ENCODE results near the gene DLGAP1.
"Not testable (repeated sequence)": the region's sequence is repeated elsewhere in the genome, so short reads cannot be mapped to it uniquely, and the experiment has no call there.

The DLGAP1 gene

DNA sequence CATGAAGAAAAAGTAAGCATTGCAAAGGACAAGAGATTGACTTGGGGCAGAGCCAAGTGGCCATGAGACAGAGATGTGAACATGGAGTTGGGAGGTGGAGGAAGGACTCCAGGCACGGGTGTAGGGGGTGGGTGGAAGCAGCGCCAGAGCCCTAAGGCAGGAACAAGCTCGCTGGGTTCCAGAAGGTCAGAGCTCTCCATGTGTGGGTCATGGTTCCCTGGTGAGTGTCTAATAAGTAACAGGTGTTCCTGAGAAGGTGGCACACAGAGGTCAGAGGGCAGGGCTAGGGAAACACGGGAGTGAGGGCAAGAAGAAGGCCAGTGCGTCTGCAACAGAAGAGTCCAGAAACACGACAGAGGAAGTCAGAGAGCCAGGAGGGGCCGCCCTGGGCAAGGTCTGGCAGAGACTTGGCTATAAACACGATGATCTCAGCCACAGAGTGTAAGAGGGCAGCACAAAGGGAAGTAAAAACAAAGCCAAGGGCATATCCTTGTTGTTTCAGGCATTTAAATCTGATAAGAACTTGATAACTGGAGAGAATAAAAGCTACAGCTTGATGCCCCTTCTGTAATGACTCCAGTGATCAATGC lies 744.3 kb downstream of the DLGAP1 start:
- DNase-seq = no peak

DNA sequence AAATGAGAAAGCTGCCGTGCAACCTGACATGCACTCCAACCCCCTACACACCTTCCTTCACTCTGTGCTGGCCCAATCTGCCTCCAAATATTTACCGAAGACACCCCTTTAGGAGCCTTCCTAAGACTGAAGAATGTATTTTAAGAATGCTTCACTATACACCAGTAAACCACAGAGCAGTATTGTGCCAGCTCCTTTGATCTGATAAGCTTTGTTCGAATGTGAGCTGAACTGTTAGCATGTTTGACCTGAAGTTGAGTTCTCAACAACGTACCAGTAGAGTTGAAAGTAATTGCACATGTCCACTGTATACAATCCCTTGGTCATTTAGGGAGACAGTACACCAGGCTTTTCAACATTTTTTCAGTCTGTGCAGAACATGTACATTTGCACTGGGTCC lies 745.9 kb downstream of the DLGAP1 start:
- DNase-seq = no peak

DNA sequence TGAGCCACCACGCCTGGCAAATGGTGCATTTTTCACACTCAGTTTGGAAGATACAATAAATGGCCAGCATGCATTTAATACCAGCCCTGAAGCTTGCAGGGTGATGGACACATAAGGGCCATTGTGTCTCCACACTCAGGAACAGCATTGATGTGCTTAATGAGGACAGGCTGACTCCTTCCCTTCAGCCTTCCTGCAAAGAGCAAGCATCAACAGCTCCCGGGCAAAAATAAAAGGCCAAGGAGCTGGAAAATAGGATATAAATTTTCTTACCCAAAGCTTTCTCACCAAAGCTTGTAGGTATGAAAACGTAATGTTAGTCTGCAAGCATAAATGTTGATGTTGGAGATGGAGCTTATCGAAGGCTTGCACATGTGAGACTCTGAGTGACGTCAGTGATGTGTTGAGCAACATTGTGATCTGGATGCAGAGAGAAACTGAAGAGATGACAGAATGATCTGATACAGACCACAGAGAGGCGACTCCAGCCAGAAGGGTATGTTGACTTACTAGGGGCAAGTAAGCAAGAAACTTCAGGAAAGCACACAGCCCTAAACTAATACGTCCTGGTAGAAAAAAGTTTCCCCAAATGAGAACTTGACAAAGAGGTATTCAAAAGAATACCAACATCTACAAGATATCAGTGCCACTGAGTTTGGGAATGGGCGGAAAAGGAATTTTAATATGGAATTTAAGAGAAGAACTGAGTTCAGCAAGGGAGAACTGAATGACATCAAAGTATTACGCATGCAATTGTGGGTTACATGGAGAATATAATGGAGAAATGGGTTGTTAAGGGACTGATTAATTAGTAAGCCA lies 748.6 kb downstream of the DLGAP1 start:
- DNase-seq = no peak

DNA sequence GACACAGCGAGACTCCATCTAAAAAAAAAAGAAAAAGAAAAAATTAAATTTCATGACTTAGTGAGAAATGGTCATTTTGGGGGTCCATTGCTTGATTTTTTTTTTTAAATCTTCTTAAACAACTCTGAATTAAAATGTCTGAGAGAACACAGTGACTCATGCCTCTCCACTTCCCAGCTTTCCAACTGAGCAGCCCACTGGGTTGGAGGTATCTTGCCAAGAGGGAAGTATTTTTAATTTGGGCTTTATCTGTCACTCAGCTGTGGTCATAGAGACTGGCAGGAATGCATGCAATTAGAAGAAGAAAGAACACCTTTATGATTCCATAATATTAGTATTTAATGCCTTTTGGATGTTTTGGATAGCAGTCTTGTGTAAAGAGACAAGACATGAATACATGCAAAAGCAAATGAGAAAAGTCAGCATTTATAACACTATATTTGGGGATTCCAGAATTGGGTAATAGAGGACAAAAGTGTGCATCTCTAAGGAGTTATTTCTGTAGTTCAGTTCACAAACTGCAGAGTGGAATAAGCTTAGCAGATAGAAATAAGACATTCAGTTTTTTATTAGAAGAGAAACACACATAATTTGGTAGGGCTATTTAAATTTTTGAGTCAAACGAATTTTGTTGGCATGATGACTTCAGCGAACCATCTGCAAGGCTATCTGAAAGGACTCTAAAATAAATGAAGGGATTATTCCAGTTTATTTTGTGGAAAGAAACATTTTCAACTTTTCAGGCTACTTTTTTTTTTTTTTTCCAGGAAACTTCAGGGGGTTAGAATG lies 750.4 kb downstream of the DLGAP1 start:
- DNase-seq = no peak

DNA sequence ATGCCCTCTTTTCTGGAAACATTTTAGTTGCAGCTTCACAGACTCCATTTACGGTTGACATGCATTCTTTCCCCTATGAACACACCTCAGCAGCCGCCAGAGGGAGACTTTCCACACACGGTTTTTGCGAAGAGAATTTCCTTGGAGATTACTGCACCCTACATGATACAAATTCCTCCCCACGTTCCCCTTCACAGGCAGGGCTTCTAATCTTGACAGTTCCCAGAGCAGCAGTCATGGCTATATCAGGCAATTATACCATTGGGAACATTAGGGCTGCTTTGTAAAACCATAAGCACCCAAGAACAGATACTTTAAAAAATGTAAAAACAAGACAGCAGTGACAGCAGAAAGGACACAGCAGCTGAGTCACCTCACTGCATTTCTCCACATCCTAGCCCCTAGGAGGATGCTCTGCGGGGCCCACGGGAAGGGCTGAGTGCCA lies 751.4 kb downstream of the DLGAP1 start:
- no peak for DNase-seq

DNA sequence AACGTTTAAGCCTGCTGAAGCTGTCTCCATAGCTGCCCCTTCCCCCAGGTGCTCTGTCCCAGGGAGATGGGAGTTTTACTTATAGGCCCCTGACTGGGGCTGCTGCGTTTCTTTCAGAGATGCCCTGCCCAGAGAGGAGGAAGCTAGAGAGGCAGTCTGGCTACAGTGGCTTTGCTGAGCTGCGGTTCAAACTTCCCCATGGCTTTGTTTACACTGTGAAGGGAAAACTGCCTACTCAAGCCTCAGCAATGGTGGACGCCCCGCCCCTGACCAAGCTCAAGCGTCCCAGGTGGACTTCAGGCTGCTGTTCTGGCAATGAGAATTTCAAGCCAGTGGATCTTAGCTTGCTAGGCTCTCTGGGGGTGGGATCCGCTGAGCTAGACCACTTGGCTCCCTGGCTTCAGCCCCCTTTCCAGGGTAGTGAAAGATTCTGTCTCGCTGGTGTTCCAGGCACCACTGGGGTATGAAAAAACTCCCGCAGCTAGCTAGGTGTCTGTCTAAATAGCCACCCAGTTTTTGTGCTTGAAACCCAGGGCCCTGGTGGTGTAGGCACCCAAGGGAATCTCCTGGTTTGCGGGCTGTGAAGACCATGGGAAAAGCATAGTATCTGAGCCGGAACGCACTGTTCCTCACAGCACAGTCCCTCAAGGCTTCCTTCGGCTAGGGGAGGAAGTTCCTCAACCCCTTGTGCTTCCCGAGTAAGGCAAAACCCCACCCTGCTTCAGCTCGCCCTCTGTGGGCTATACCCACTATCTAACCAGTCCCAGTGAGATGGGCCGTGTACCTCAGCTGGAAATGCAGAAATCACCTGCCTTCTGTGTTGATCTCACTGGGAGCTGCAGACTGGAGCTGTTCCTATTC lies 755.2 kb downstream of the DLGAP1 start:
- not testable (repeated sequence) for DNase-seq

DNA sequence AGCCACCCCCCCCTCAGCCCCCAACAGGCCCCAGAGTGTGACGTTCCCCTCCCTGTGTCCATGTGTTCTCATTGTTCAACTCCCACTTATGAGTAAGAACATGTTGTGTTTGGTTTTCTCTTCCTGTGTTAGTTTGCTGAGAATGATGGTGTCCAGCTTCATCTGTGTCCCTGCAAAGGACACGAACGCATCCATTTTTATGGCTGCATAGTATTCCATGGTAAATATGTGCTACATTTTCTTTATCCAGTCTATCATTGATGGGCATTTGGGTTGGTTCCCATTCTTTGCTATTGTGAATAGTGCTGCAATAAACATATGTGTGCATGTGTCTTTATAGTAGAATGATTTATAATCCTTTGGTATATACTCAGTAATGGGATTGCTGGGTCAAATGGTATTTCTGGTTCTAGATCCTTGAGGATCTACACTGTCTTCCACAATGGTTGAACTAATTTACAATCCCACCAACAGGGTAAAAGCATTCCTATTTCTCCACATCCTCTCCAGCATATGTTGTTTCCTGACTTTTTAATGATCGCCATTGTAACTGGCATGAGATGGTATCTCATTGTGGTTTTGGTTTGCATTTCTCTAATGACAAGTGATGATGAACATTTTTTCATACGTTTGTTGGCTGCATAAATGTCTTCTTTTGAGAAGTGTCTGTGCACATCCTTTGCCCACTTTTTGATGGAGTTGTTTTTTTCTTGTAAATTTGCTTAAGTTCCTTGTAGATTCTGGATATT lies 760.9 kb downstream of the DLGAP1 start:
- not testable (repeated sequence) for DNase-seq

DNA sequence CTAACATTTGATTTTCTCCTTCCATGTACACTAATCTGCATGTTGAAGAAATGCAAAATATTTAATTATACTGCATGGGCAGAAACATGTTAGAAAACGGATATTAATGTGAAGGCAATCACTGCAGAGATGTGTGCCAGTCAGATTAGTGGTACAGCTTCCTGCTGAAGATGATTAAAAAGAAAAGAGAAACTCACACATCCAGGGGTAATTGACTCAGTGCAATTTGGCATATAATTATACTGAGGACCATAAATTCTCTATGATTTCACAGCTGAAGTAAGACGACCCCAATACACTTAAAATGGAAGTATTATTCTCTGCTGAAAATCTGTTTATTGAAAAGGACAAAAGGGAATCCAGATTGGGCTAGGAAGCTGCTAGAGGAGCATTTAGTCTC lies 761.7 kb downstream of the DLGAP1 start:
- DNase-seq = no peak

DNA sequence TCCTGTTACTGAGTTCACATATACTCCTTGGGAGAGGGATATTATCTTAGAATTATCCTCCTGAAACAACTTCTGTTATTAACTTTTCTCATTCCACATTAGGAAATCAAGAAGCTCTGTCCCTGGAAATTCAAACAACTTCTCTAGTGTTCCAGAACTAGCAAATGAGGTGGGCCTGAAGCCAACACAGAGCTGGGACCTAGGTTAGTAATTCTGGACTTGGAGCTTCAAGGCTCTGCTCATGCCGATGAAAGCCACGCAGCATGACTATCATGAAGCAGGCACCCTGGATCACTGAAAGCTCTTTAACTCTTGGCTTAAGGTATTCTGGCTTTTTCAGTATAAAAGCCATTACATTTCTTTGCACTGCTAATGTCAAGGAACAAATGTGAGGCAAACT lies 762.4 kb downstream of the DLGAP1 start:
- DNase-seq = no peak

DNA sequence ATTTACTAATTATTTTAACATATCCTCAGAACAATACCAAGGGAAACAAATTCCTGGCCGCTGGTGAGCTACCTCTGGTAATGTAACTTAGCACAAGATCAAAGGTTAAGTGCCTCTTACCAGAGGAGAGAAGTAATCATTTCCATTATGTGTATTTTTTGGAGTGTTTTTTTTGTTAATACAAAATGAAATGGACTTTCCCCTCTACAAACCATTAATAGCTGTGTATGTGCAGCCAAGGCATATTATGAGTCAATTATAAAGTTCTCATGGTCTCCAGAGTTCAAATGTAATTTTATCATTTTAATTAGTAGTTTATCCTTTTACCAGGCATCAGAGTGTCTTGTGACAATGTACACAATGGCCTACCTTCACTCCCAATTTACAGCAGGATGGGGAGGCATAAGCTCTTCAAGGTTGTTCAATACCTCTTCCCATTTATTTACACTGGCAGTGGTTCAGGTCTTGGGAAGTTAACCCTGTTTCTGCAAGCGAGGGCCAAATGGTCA lies 762.9 kb downstream of the DLGAP1 start:
- DNase-seq = no peak

DNA sequence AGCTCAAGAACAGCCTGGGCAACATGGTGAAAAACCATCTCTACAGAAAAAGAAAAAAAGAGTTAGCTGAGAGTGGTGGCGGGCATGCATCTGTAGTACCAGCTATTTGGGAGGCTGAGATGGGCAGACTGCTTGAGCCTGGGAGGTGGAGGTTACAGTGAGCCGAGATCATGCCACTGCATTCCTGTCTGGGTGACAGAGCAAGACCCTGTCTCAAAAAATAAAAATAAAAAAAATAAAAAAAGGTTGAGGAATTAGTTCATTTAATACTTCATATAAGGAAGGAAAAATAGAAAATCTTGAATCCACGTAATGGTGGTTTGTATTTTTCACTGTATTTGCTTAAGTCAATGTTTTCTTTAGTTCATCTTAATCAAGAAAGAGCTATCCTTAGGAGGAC lies 763.4 kb downstream of the DLGAP1 start:
- no peak for DNase-seq

DNA sequence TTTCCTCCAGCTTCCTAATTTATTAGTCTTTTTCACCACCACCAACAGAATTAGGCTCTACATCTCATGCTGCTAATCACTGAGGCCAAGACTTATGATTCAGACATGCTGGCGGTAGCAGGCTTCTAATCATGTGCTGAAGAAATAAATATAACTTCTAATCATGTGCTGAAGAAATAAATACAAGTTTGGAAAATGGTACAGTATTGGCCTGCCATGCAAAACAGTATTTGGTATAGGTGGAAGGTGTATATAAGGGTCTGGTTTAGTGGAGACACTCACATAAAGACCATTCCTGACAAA lies 764.4 kb downstream of the DLGAP1 start:
- DNase-seq = no peak

DNA sequence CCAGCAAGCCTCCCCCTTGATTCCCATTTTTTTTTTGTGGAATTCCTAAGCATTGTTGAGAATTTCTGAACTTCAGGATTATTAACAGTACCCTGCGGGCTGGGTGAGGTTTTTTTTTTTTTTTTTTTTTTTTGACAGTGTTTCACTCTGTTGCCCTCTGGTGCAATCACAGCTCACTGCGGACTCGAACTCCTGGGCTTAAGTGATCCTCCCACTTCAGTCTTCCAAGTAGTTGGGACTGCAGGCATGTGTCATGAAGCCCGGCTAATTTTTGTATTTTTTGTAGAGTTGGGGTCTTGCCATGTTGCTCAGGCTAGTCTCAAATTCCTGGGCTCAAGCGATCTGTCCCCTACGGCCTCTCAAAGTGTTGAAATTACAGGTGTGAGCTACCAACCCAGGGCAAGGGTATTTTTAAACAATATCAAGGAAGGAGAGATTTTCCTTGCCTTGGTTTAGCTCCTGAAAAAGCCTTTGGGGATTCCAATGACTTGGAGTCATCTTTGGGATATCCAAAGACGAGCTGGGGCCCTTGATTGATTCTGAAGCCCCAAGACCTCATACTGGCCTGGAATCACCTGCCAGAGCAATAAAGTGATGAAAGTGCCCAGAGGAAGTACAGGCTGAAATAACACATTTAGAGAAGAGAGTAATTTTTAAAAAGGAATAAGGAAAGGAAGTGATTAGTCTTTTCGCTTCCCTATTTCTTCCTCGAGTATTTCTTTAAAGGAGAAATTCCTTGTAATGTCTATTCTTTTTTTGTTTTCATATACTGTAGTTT lies 764.9 kb downstream of the DLGAP1 start:
- no peak for DNase-seq

DNA sequence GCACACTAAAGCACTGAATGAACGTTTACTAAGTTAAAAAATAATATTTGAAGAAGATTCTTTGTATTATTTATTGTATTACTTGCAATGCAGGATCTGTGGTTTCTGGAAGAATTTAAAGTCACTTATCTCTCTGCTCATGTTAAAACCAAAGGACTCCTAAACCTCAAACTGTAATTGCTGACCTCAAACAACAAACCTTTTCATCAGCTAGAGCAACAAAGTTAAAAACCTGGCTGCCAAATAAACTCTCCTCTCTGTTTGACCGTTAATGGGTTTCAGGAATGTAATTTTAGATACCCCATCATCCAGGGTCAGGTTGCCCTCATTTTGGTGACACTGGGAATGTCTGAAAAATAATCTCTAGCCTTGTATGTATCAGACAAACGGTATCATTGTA lies 766.0 kb downstream of the DLGAP1 start:
- no peak for DNase-seq

DNA sequence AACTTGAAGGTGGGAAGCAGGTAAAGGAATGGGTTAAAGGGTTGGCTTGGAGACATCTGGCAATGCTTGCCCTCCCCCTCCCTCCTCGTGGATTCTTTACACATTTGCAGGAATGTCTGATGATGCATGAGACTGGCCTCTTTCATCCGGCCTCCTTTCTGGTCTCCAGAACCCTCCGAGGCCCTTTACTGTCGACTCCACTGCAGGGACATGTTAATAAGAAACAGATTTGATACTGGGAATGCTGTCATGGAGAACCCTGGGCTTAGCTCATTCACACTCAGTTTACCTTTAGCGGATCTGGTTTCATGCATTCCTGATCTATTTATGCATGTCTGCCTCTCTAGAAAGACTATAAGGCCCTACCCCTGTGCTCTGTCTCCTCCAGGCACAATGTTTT lies 766.4 kb downstream of the DLGAP1 start:
- DNase-seq = no peak

DNA sequence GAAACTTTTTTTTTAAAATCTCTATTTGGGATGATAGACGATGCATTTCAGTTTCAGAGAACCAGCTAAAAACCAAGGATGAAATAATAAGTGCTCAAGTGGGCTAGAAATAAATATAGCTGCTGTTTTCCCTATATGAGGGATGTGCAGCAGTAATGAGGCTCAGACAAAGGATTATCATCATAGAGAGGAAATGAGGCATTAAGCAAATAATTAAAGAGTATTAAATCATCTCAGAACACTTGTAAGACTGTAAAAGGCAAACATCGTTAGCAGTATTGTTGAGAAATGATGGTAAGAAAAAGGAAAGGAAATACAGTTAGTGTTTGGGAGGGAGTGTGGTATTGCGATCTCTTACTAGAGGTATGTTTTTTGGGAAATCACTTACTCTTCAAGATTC lies 771.6 kb downstream of the DLGAP1 start:
- no peak for DNase-seq

DNA sequence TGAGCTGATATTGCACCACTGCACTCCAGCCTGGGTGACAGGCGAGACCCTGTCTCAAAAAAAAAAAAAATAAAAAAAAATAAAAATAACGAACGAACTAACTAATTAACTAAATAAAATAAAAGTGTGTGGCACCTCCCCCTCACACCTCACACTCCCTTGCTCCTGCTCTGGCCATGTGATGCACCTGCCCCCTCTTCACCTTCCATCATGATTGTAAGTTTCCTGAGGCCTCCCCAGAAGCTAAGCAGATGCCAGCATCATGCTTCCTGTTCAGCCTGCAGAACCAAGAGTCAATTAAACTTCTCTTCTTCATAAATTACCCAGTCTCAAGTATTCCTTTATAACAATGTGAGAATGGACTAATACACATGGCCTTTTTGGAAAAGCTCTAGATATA lies 773.0 kb downstream of the DLGAP1 start:
- no peak for DNase-seq

DNA sequence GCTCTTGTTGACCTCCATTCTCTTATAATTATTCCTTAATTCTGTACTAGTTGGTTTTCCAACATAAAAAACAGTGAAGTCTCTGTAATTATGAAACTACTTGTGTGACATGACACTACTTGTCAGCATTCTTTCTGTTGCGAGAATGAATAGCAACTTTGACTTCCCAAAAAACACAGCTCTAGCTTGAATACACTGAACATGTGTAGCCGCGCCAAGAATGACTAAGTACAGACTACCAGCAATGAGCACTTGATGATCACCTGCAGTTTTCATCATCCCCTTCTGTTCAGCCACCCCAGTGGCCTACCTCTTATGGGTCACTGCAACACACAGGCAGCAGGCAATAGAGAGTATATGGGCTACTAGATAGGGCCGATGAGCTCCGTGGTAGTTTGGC lies 775.9 kb downstream of the DLGAP1 start:
- no peak for DNase-seq

DNA sequence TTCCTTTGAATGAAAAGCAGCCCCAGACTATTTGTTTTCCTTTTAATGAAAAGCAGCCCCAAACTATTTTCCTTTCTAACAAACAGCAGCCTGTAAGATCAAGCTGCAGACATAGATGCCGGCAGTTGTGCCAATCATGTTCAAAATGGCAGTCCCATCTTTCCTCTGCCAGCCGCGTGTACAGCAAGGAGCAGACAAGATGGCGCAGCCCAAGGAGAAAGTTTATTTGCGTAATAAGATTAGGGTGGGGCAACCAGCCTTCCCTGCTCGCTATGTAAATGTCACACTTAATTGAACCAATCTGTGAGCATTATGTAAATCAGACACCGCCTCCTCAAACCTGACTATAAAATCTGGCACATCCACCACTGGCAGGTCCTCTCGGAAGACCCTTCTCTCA lies 779.1 kb downstream of the DLGAP1 start:
- DNase-seq = no peak

DNA sequence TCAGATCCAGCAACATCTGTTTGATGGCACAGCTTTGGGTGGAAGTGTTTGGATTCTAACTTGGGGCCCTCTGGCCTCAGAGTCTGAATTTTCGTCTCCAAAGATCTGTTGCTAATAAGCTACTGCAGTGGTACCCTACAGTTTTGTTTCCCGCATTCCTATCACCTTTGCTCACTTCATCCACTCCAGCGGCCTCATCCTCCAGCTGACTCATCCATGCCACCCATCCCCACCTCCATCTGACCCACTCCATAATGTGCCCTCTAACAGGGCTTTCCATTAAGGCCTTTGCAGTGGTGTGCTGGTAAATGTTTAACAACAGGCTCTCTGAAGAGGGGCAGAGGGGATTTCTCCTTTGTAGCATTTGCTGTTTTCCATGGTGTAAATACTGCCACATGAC lies 779.7 kb downstream of the DLGAP1 start:
- no peak for DNase-seq

DNA sequence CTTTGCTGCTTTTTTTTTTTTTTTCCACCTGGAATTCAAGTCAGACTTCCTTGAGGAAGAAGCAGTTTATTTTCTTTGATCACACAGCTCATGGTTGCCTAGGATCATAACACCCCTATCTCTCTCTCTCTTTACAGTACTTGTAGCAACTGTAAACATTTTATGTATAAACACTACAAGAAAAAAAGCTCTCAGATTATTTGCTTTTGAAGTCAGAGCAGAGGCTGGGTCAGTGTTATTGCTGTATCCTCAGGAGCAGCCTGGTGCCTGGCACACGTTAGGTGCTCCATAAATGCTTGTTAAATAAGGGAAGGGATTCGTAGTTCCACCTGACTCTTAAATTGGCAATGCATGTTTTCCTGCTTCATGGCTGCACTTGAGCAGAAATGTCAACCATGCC lies 783.9 kb downstream of the DLGAP1 start:
- DNase-seq = no peak

All from T-helper 9 cell (primary cell).